ENCODE results near the gene PVALEF. TPM values are rescaled to one million over a fixed set of nuclear protein-coding genes. Genes with fewer than 3 reads are reported as not detected.

Gene PVALEF
- polyA plus RNA-seq, 1 donor (not counting 4 experiments of a cell fraction or from before 2014, with no cell fraction given), result not detected

DNA sequence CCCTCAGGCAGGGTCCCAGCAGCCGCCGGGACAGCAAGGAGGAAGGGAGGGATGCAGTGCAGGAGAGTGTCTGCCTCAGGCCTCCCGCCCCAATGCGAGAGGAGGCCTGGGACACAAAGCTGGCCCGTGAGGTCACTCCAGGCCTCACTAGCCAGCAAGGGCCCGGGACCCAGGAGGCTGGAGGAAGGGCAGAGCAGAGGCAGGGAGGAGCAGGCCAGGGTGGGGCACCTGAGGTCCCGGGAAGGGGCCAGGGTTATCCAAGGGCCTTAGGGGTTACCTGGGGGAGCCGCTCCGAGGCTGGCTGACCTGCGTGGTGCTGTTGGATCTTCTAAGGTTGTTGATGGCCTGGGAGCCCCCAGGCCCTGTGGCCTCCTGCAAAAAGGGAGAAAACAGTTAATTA is 43.3 kb downstream of the PVALEF start:
- Histone ChIP-seq H3K9ac (ENCODE audit: control insufficient read depth, extremely low read depth, insufficient read depth, low read length) (no peak overlapping the region), H3K4me3 (ENCODE audit: control insufficient read depth in 2 of 3, extremely low read depth in 1 of 3, insufficient read depth in 2 of 3, low read depth in 1 of 3, low read length in 3 of 3) (no peak overlapping the region), H3K4me2 (ENCODE audit: control insufficient read depth, extremely low read depth, insufficient read depth, low read depth, low read length) (no peak overlapping the region), H3K27me3 (ENCODE audit: control insufficient read depth, extremely low read depth, insufficient read depth, low read length) (no peaks in the 10 kb centered on the region), H2AFZ (ENCODE audit: control insufficient read depth, low read length) (no peak overlapping the region), H3K9me1 (ENCODE audit: control insufficient read depth, extremely low read depth, insufficient read depth, low read length) (no peaks in the 10 kb centered on the region), H4K20me1 (ENCODE audit: control insufficient read depth, extremely low read depth, insufficient read depth, low read length) (no peaks in the 10 kb centered on the region), H3K27ac (ENCODE audit: control insufficient read depth, insufficient read depth, low read length) (no peak overlapping the region), H3K9me3 (ENCODE audit: control insufficient read depth, low read depth, low read length) (no peaks in the 10 kb centered on the region), H3K36me3 (ENCODE audit: control insufficient read depth in 2 of 2, extremely low read depth in 1 of 2, insufficient read depth in 2 of 2, low read length in 2 of 2) (peaks cover 0 to 5% of the 10 kb centered on the region in 2 experiments), H3K4me1 (ENCODE audit: control insufficient read depth, extremely low read depth, insufficient read depth, low read length) (no peaks in the 10 kb centered on the region), H3K79me2 (ENCODE audit: control insufficient read depth, insufficient read depth, low read length) (no peaks in the 10 kb centered on the region)
- no peak for FAIRE-seq
- dilution Hi-C loops (cut with MboI; ENCODE audit: extremely low pct_ligation_motif_present, low sequenced_read_pairs), result no loop called here
- DNase-seq (ENCODE audit: low read depth, low spot score), result no peak
- no peak for TF ChIP-seq EZH2 (IDR thresholded peaks at IDR 0.05; ENCODE audit: low read length)
- TF ChIP-seq, protein P1, sequence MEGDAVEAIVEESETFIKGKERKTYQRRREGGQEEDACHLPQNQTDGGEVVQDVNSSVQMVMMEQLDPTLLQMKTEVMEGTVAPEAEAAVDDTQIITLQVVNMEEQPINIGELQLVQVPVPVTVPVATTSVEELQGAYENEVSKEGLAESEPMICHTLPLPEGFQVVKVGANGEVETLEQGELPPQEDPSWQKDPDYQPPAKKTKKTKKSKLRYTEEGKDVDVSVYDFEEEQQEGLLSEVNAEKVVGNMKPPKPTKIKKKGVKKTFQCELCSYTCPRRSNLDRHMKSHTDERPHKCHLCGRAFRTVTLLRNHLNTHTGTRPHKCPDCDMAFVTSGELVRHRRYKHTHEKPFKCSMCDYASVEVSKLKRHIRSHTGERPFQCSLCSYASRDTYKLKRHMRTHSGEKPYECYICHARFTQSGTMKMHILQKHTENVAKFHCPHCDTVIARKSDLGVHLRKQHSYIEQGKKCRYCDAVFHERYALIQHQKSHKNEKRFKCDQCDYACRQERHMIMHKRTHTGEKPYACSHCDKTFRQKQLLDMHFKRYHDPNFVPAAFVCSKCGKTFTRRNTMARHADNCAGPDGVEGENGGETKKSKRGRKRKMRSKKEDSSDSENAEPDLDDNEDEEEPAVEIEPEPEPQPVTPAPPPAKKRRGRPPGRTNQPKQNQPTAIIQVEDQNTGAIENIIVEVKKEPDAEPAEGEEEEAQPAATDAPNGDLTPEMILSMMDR (optimal IDR thresholded peaks at IDR 0.05 in 1 of 3, IDR thresholded peaks at IDR 0.05 in 1 of 3, conservative IDR thresholded peaks at IDR 0.05 in 1 of 3; ENCODE audit: extremely low read depth in 1 of 3, insufficient read depth in 2 of 3, low read length in 3 of 3), result no peak

DNA sequence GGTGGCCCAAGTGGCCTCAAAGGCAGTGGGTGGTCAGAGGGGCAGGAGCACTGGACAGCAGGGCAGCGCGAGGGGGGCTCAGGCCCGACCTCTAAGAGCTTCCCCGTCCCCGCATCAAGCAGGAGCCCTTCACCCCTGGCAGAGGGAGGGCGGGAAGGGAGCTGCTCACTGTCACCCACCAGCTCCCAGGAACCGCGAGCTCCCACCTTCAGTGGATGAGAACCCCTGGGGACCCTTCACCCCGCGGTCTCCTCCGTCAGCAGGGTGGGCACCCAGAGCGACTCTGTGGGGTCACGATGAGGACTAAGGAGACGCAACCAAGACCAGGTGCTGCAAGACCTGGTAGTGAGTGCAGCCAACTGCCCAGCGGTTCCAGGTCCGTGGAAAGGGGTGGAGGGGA is 43.8 kb downstream of the PVALEF start:
- DNase-seq (ENCODE audit: low read depth, low spot score) (no peak), FAIRE-seq (no peak)
- Histone ChIP-seq H4K20me1 (ENCODE audit: control insufficient read depth, extremely low read depth, insufficient read depth, low read length) (no peaks in the 10 kb centered on the region), H3K9me1 (ENCODE audit: control insufficient read depth, extremely low read depth, insufficient read depth, low read length) (no peaks in the 10 kb centered on the region), H3K9me3 (ENCODE audit: control insufficient read depth, low read depth, low read length) (no peaks in the 10 kb centered on the region), H3K4me2 (ENCODE audit: control insufficient read depth, extremely low read depth, insufficient read depth, low read depth, low read length) (no peak overlapping the region), H3K27ac (ENCODE audit: control insufficient read depth, insufficient read depth, low read length) (no peak overlapping the region), H3K36me3 (ENCODE audit: control insufficient read depth in 2 of 2, extremely low read depth in 1 of 2, insufficient read depth in 2 of 2, low read length in 2 of 2) (peaks cover 0 to 5% of the 10 kb centered on the region in 2 experiments), H2AFZ (ENCODE audit: control insufficient read depth, low read length) (no peak overlapping the region), H3K4me1 (ENCODE audit: control insufficient read depth, extremely low read depth, insufficient read depth, low read length) (no peaks in the 10 kb centered on the region), H3K9ac (ENCODE audit: control insufficient read depth, extremely low read depth, insufficient read depth, low read length) (no peak overlapping the region), H3K79me2 (ENCODE audit: control insufficient read depth, insufficient read depth, low read length) (no peaks in the 10 kb centered on the region), H3K27me3 (ENCODE audit: control insufficient read depth, extremely low read depth, insufficient read depth, low read length) (no peaks in the 10 kb centered on the region), H3K4me3 (ENCODE audit: control insufficient read depth in 2 of 3, extremely low read depth in 1 of 3, insufficient read depth in 2 of 3, low read depth in 1 of 3, low read length in 3 of 3) (no peak overlapping the region)
- TF ChIP-seq EZH2 (IDR thresholded peaks at IDR 0.05; ENCODE audit: low read length), result no peak
- TF ChIP-seq, protein P1 (optimal IDR thresholded peaks at IDR 0.05 in 1 of 3, IDR thresholded peaks at IDR 0.05 in 1 of 3, conservative IDR thresholded peaks at IDR 0.05 in 1 of 3; ENCODE audit: extremely low read depth in 1 of 3, insufficient read depth in 2 of 3, low read length in 3 of 3), result no peak
- dilution Hi-C loops (cut with MboI; ENCODE audit: extremely low pct_ligation_motif_present, low sequenced_read_pairs), result no loop called here

All from keratinocyte (primary cell).